Measurements from ENCODE around the gene IFI6. TPM values are rescaled to one million over a fixed set of nuclear protein-coding genes. Genes with fewer than 3 reads are reported as not detected.

IFI6 gene
- total RNA-seq, 6 experiments from 2014 or later: 9.5 to 45.7 (median 33.2) TPM

DNA sequence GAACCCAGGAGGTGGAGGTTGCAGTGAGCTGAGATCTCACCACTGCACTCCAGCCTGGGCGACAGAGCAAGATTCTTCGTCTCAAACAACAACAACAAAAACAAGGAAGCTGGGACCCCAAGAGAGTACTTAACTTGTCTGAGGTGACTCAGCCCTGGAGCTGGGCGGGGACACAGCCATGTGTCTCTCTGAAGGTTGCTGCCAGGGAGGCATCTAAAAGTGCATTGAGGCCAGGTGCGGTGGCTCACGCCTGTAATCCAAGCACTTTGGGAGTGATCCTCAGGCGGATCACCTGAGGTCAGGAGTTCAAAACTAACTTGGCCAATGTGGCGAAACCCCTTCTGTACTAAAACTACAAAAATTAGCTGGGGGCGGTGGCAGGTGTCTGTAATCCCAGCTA lies 7.7 kb downstream of the IFI6 start:
- ATAC-seq (no peak), DNase-seq (no peak)
- no peak for TF ChIP-seq POLR2A (IDR thresholded peaks at IDR 0.05)
- TF ChIP-seq, protein P1, sequence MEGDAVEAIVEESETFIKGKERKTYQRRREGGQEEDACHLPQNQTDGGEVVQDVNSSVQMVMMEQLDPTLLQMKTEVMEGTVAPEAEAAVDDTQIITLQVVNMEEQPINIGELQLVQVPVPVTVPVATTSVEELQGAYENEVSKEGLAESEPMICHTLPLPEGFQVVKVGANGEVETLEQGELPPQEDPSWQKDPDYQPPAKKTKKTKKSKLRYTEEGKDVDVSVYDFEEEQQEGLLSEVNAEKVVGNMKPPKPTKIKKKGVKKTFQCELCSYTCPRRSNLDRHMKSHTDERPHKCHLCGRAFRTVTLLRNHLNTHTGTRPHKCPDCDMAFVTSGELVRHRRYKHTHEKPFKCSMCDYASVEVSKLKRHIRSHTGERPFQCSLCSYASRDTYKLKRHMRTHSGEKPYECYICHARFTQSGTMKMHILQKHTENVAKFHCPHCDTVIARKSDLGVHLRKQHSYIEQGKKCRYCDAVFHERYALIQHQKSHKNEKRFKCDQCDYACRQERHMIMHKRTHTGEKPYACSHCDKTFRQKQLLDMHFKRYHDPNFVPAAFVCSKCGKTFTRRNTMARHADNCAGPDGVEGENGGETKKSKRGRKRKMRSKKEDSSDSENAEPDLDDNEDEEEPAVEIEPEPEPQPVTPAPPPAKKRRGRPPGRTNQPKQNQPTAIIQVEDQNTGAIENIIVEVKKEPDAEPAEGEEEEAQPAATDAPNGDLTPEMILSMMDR (IDR thresholded peaks at IDR 0.05): no peak
- intact Hi-C loops (cut with DNase I): loop anchor here (5.0 to 10.0 kb wide), 2 partner anchors 57 to 109 kb away; no protein-coding TSS in a partner anchor
- Histone ChIP-seq H3K9me3 (no peaks in the 10 kb centered on the region), H3K4me1 (peaks cover 0 to 1% (median 0%) of the 10 kb centered on the region in 4 donors), H3K4me3 (no peak overlapping the region), H3K36me3 (no peaks in the 10 kb centered on the region), H3K27ac (no peak overlapping the region), H3K27me3 (no peaks in the 10 kb centered on the region)
- WGBS (ENCODE audit: insufficient coverage, low coverage, low lambda C conversion rate, missing lambda C conversion rate): 36% methylated on average over 3 of the region's 8 CpGs

DNA sequence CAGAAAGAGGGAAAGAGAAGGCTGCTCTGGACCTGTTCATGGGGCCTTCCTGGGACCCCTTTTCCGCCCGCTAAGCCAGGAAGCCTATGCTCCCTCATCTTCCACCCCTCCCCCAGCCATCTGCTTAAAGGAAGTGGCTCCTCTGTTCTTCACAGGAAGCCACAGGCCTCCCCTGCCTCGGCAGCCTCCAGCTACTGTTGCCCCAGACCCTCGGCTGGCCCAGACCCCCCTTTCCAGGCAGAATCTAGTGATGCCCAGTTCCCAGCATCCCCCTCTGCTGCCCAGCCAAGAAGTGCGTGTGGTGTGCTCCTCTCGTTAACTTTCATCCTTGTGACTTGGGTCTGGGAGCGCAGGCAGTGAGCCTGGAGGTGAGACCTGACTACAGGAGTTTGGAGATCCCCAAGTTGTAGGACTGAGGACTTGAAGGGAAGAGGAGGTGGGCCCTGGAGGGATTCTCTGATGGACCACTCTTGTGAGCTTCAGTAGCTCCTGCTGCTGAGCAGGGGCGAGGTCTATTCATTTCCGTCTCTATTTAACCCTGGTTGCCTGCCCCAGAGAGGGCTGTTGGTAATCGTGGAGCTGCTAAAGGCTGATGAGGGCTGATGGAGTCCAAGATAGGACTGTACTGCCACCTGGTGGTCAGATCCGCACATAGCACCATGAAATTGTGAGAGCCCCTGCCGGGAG lies 9.1 kb downstream of the IFI6 start:
- no peaks in the 10 kb centered on the region for H3K4me1 ChIP-seq
- ATAC-seq (peak; percentile 84 to 86 (median 85)), DNase-seq (peak; percentile 64 to 78 (median 73))
- no peak for TF ChIP-seq POLR2A (IDR thresholded peaks at IDR 0.05)
- TF ChIP-seq, protein P1 (IDR thresholded peaks at IDR 0.05): peak; percentile 84 to 94 (median 86)
- peak overlapping the region in 1 of 3 donors; percentile 32 for H3K27ac ChIP-seq
- H3K36me3 ChIP-seq: no peaks in the 10 kb centered on the region
- no peaks in the 10 kb centered on the region for H3K9me3 ChIP-seq
- no peaks in the 10 kb centered on the region for H3K27me3 ChIP-seq
- no peak overlapping the region for H3K4me3 ChIP-seq
- WGBS (ENCODE audit: insufficient coverage, low coverage, low lambda C conversion rate, missing lambda C conversion rate): 26% methylated on average over 11 of the region's 12 CpGs
- intact Hi-C loops (cut with DNase I): loop anchor here (5.0 to 10.0 kb wide), 2 partner anchors 56 to 108 kb away; no protein-coding TSS in a partner anchor

DNA sequence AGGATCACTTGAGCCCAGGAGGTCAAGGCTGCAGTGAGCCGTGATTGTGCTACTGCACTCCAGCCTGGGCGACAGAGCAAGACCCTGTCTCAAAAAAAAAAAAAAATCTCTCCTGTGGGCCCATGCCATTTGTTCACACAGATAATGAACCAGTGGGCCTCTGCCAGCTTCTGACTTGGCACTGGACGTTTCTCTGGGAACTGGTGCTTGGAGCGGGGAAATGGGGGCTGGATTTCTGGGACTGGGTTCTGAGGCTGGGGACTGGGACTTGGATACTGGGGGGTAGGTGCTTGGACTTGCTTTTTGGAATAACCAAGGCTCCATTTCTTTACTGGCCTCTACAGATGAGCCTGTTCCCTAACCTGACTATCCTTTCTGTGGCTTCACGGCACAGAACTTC lies 9.7 kb downstream of the IFI6 start:
- Histone ChIP-seq H3K27me3 (no peaks in the 10 kb centered on the region), H3K4me1 (no peaks in the 10 kb centered on the region), H3K27ac (no peak overlapping the region), H3K36me3 (no peaks in the 10 kb centered on the region), H3K9me3 (no peaks in the 10 kb centered on the region), H3K4me3 (no peak overlapping the region)
- intact Hi-C loops (cut with DNase I): loop anchor here (5.0 to 10.0 kb wide), 2 partner anchors 55 to 107 kb away; no protein-coding TSS in a partner anchor
- ATAC-seq (no peak), DNase-seq (no peak)
- WGBS (ENCODE audit: insufficient coverage, low coverage, low lambda C conversion rate, missing lambda C conversion rate): 58% methylated on average over 3 of the region's 5 CpGs
- TF ChIP-seq POLR2A (IDR thresholded peaks at IDR 0.05): no peak
- TF ChIP-seq, protein P1 (IDR thresholded peaks at IDR 0.05): no peak

DNA sequence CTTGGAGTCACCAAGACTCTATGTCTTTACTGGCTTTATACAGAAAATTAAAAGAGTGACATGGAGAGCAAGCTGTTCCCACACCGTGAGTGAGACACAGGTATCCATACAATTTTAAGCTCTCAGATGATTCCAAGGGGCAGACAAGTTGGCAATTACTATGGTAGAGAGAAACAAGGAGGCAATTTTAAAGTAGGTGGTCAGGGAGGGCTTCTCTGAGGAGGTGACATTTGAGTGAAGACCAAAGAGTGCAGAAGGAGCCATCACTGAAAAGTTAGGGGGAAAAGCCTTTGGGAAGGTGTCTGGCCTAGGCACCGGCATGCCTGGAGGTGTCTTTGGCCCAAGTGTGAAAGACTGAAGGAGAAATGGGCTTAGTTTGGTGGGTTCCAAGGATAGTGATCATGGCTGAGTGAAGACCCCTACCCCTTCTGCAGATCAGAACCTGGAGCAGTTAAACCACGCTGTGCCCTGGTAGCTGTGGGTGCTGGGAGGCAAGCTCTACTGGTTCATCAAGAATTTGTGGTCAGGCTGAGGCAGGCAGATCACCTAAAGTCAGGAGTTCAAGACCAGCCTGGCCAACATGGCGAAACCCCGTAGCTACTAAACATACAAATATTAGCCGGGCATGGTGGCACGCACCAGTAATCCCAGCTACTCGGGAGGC lies 10.4 kb downstream of the IFI6 start:
- Histone ChIP-seq H3K4me3 (no peak overlapping the region), H3K27ac (no peak overlapping the region), H3K4me1 (no peaks in the 10 kb centered on the region), H3K9me3 (no peaks in the 10 kb centered on the region), H3K36me3 (no peaks in the 10 kb centered on the region), H3K27me3 (no peaks in the 10 kb centered on the region)
- ATAC-seq: no peak
- intact Hi-C loops (cut with DNase I): loop anchor here (5.0 to 10.0 kb wide), 2 partner anchors 54 to 107 kb away; no protein-coding TSS in a partner anchor
- 93% methylated on average over 7 of the region's 8 CpGs for WGBS (ENCODE audit: insufficient coverage, low coverage, low lambda C conversion rate, missing lambda C conversion rate)
- TF ChIP-seq POLR2A (IDR thresholded peaks at IDR 0.05): no peak
- TF ChIP-seq, protein P1 (IDR thresholded peaks at IDR 0.05): no peak
- DNase-seq: no peak

Data from right lobe of liver (tissue), 6 donors.